OCI-LY1 (cell line): ENCODE data around the gene GPR155.

Source experiments
- H2AFZ ChIP-seq: fragments of 200-600 bp; sonication (generic), shearing (Covaris generic); 2 replicates; pipeline ENCODE4 v1.6.0; 2014; ENCODE audit warnings: antibody characterized with exemption, mild to moderate bottlenecking, low read length
- H3F3A ChIP-seq: fragments of 200-600 bp; sonication (generic), shearing (Covaris generic); 2 replicates; pipeline ENCODE4 v1.6.0; 2014; ENCODE audit warnings: mild to moderate bottlenecking, antibody characterized with exemption, low read length, moderate library complexity; ENCODE audit not compliant: insufficient read depth
- H3K27ac ChIP-seq: fragments of 200-600 bp; sonication (generic); 2 replicates; pipeline ENCODE4 v1.5.1; 2014; ENCODE audit warnings: low read length, mixed run types, mild to moderate bottlenecking, low read depth; ENCODE audit not compliant: poor library complexity, severe bottlenecking
- H3K27me3 ChIP-seq: fragments of 200-600 bp; sonication (generic); 2 replicates; pipeline ENCODE4 v1.6.0; 2014; ENCODE audit warnings: antibody characterized with exemption, mild to moderate bottlenecking, low read length, moderate library complexity; ENCODE audit not compliant: insufficient read depth
- H3K36me3 ChIP-seq: fragments of 200-600 bp; sonication (generic); 2 replicates; pipeline ENCODE4 v1.6.1; 2014; ENCODE audit warnings: mild to moderate bottlenecking, antibody characterized with exemption, low read length, moderate library complexity, mixed read lengths; ENCODE audit not compliant: insufficient read depth
- H3K4me1 ChIP-seq: fragments of 200-600 bp; sonication (generic); 2 replicates; pipeline ENCODE4 v1.5.1; 2014; ENCODE audit warnings: mild to moderate bottlenecking, low read length, moderate library complexity; ENCODE audit not compliant: insufficient read depth, severe bottlenecking
- H3K4me2 ChIP-seq: fragments of 200-600 bp; sonication (generic), shearing (Covaris generic); 2 replicates; pipeline ENCODE4 v1.6.1; 2014; ENCODE audit warnings: low read length
- H3K4me3 ChIP-seq: fragments of 200-600 bp; sonication (generic); 2 replicates; pipeline ENCODE4 v1.5.1; 2014; ENCODE audit warnings: low read length, low read depth, mild to moderate bottlenecking, mixed read lengths; ENCODE audit not compliant: poor library complexity, severe bottlenecking
- H3K79me2 ChIP-seq: fragments of 200-600 bp; shearing (Covaris generic); 2 replicates; pipeline ENCODE4 v1.6.1; 2016; ENCODE audit warnings: mixed run types, low read length, mixed read lengths; ENCODE audit not compliant: insufficient read depth
- H3K9ac ChIP-seq: fragments of 200-600 bp; sonication (generic), shearing (Covaris generic); 2 replicates; pipeline ENCODE4 v1.6.1; 2014; ENCODE audit warnings: mild to moderate bottlenecking, low read length, mixed read lengths
- H3K9me2 ChIP-seq: fragments of 200-600 bp; sonication (generic), shearing (Covaris generic); 2 replicates; pipeline ENCODE4 v1.6.1; 2014; ENCODE audit warnings: low read depth, mild to moderate bottlenecking, low read length, mixed read lengths
- H3K9me3 ChIP-seq: fragments of 200-600 bp; shearing (Covaris generic); 2 replicates; pipeline ENCODE4 v1.6.1; 2014; ENCODE audit warnings: low read length, mixed read lengths
- H4K20me1 ChIP-seq: fragments of 200-600 bp; sonication (generic), shearing (Covaris generic); 2 replicates; pipeline ENCODE4 v1.6.0; 2016; ENCODE audit warnings: mild to moderate bottlenecking, low read length; ENCODE audit not compliant: insufficient read depth
- CTCF ChIP-seq: fragments of 200-600 bp; sonication (generic), shearing (Covaris generic); IDR thresholded peaks from 2 replicates; pipeline ENCODE4 v1.5.1; 2017; ENCODE audit warnings: mild to moderate bottlenecking, antibody characterized with exemption, low read length, moderate library complexity, mixed read lengths
- EZH2 ChIP-seq: fragments of 200-600 bp; sonication (generic), shearing (Covaris generic); IDR thresholded peaks from 2 replicates; pipeline ENCODE4 v1.8.0; 2017; ENCODE audit warnings: borderline replicate concordance, mixed run types, mild to moderate bottlenecking, antibody characterized with exemption, low read length, moderate library complexity, mixed read lengths

GPR155 gene

DNA sequence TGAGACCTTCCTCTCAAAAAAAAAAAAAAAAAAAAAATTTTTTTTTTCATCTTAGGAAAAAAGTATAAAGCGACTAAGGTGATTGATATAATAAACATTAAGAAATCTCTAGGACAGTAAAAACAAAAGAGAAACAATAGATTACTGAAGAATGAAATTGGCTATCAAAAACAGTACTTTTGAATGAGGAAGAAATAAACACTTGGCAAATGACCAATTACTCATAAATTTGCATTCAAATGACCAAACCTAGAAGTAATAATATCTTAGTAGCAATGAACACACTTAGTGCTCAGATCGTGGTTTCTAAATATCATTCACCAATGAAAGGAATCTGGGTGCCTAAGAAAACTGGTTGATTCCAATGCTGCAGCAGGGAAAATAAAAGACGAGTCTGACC, 101.6 kb downstream of the GPR155 start:
- Histone ChIP-seq H3K36me3 (peaks cover 52% of the 10 kb centered on the region), H3K9me2 (no peaks in the 10 kb centered on the region), H3F3A (no peaks in the 10 kb centered on the region; the same call in 1 of the 2 replicates), H2AFZ (no peak overlapping the region), H3K9me3 (no peaks in the 10 kb centered on the region), H3K4me1 (no peaks in the 10 kb centered on the region), H3K79me2 (no peaks in the 10 kb centered on the region; the same call in 1 of the 2 replicates), H3K4me2 (no peak overlapping the region), H3K9ac (no peak overlapping the region), H3K4me3 (no peak overlapping the region), H3K27me3 (no peaks in the 10 kb centered on the region), H4K20me1 (no peaks in the 10 kb centered on the region), H3K27ac (no peak overlapping the region)
- no peak for TF ChIP-seq EZH2

DNA sequence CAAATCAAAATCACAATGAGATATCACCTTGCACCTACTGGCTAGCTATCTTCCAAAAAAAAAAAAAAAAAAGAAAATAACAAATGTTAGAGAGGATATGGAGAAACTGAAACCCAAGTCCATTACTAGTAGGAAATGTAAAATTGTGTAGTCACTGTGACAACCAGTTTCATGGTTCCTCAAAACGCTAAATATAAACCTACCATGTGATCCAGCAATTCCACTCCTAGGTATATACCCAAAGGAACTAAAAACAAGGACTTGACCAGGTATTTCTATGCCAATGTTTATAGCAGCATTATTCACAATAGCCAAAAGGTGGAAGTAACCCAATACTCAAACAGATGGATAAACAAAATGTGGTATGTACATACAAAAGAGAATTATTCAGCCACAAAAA, 103.0 kb downstream of the GPR155 start:
- Histone ChIP-seq H4K20me1 (no peaks in the 10 kb centered on the region), H2AFZ (no peak overlapping the region), H3K9me2 (no peaks in the 10 kb centered on the region), H3K9ac (no peak overlapping the region), H3K4me3 (no peak overlapping the region), H3K27me3 (no peaks in the 10 kb centered on the region), H3K79me2 (no peaks in the 10 kb centered on the region; the same call in 1 of the 2 replicates), H3K9me3 (no peaks in the 10 kb centered on the region), H3K27ac (no peak overlapping the region), H3K36me3 (peaks cover 54% of the 10 kb centered on the region), H3K4me2 (no peak overlapping the region), H3F3A (no peaks in the 10 kb centered on the region; the same call in 1 of the 2 replicates), H3K4me1 (no peaks in the 10 kb centered on the region)
- no peak for TF ChIP-seq CTCF
- TF ChIP-seq EZH2 = no peak
